ENCODE measurements around the gene SLC35F5. TPM values are rescaled to one million over a fixed set of nuclear protein-coding genes. Genes with fewer than 3 reads are reported as not detected.

Gene SLC35F5
- 164 and 174 TPM in 2 replicates for total RNA-seq (ENCODE audit: low replicate concordance)

- peak; percentile 86 for DNase-seq (ENCODE audit: low read depth)
- TF ChIP-seq CTCF (IDR thresholded peaks at IDR 0.05; ENCODE audit: insufficient read depth, low read length): no peak
- peak within 1 kb of the TSS; percentile 94 for H3K4me3 ChIP-seq (ENCODE audit: low read depth, low read length)
Measured at GRCh38 chr2:113756355-113757137, at the start of gene SLC35F5. TSS of gene SLC35F5 (minus strand) at chr2:113756642. CDS start at chr2:113756409, 233 bp downstream.

GRCh38 chr2:113799375-113799774 is 42.9 kb upstream of the SLC35F5 start:
- no peak overlapping the region for H3K4me3 ChIP-seq (ENCODE audit: low read depth, low read length)
- peak; percentile 26 for TF ChIP-seq CTCF (IDR thresholded peaks at IDR 0.05; ENCODE audit: insufficient read depth, low read length)
- DNase-seq (ENCODE audit: low read depth): peak; percentile 49

GRCh38 chr2:113797237-113797636 is 40.8 kb upstream of the SLC35F5 start:
- no peak for TF ChIP-seq CTCF (IDR thresholded peaks at IDR 0.05; ENCODE audit: insufficient read depth, low read length)
- DNase-seq (ENCODE audit: low read depth): no peak

GRCh38 chr2:113796592-113797175 is 40.2 kb upstream of the SLC35F5 start:
- no peak overlapping the region for H3K4me3 ChIP-seq (ENCODE audit: low read depth, low read length)
- TF ChIP-seq CTCF (IDR thresholded peaks at IDR 0.05; ENCODE audit: insufficient read depth, low read length): no peak
- DNase-seq (ENCODE audit: low read depth): no peak

More at GRCh38 chr2:113797237-113797636, 40.8 kb upstream of the SLC35F5 start:
- no peak overlapping the region for H3K4me3 ChIP-seq (ENCODE audit: low read depth, low read length)

GRCh38 chr2:113795405-113795920 is 39.0 kb upstream of the SLC35F5 start:
- DNase-seq (ENCODE audit: low read depth): peak; percentile 65
- no peak for TF ChIP-seq CTCF (IDR thresholded peaks at IDR 0.05; ENCODE audit: insufficient read depth, low read length)

GRCh38 chr2:113791697-113792590 is 35.5 kb upstream of the SLC35F5 start:
- peak; percentile 32 for DNase-seq (ENCODE audit: low read depth)
- no peak overlapping the region for H3K4me3 ChIP-seq (ENCODE audit: low read depth, low read length)
- no peak for TF ChIP-seq CTCF (IDR thresholded peaks at IDR 0.05; ENCODE audit: insufficient read depth, low read length)

More at GRCh38 chr2:113795405-113795920, 39.0 kb upstream of the SLC35F5 start:
- no peak overlapping the region for H3K4me3 ChIP-seq (ENCODE audit: low read depth, low read length)

Measured in fibroblast of the aortic adventitia (primary cell).